Liver (tissue), 3 donors: Measurements from ENCODE around the gene PCDH15.

ENCODE experiments used
- CTCF ChIP-seq: fragments of 150-350 bp; IDR thresholded peaks from 2 replicates; pipeline ENCODE4 v1.5.1; 2017; ENCODE audit warnings: improper control_type of control experiment, low read depth, low read length; ENCODE audit not compliant: missing input control
- EGR1 ChIP-seq, 2 donors: IDR thresholded peaks; 2 replicates each; pipeline ENCODE4 v1.6.1; 2016 to 2018; ENCODE audit warnings: antibody characterized with exemption in 2 of 2, low read depth in 2 of 2
- FOXA2 ChIP-seq: IDR thresholded peaks from 2 replicates; pipeline ENCODE4 v1.6.1; 2016; ENCODE audit warnings: antibody characterized with exemption
- GABPA ChIP-seq, 2 donors: IDR thresholded peaks in 1 of 2; conservative IDR thresholded peaks in 1 of 2; 2 replicates each; pipeline ENCODE4 v1.6.1; 2016; ENCODE audit warnings: antibody characterized with exemption in 2 of 2, mild to moderate bottlenecking in 1 of 2, moderate library complexity in 1 of 2
- HNF4A ChIP-seq, 2 donors: conservative IDR thresholded peaks; 2 replicates each; pipeline ENCODE4 v1.6.1; 2016; ENCODE audit warnings: antibody characterized with exemption in 2 of 2, mild to moderate bottlenecking in 2 of 2
- RAD21 ChIP-seq, 2 donors: IDR thresholded peaks; 2 replicates each; pipeline ENCODE4 v1.6.1; 2016; ENCODE audit warnings: antibody characterized with exemption in 2 of 2, mild to moderate bottlenecking in 2 of 2
- RXRA ChIP-seq, 2 donors: IDR thresholded peaks; 2 replicates each; pipeline ENCODE4 v1.6.1; 2017 to 2018; ENCODE audit warnings: antibody characterized with exemption in 2 of 2, mild to moderate bottlenecking in 1 of 2
- YY1 ChIP-seq: IDR thresholded peaks from 2 replicates; pipeline ENCODE4 v1.6.1; 2016; ENCODE audit warnings: antibody characterized with exemption, mild to moderate bottlenecking
- TF ChIP-seq, protein P1 (sequence below): IDR thresholded peaks from 2 replicates; pipeline ENCODE4 v1.6.1; 2016; ENCODE audit warnings: antibody characterized with exemption, mild to moderate bottlenecking
- TF ChIP-seq, protein P2 (sequence below): IDR thresholded peaks from 2 replicates; pipeline ENCODE4 v1.6.1; 2016; ENCODE audit warnings: antibody characterized with exemption
- TF ChIP-seq, protein P3 (sequence below): IDR thresholded peaks from 2 replicates; pipeline ENCODE4 v1.6.1; 2016; ENCODE audit warnings: antibody characterized with exemption
- donor health status: healthy.
- donor health status: healthy.

GRCh38 chr10:54469587-54470323 lies 331.3 kb downstream of the PCDH15 start:
- TF ChIP-seq, protein P1, sequence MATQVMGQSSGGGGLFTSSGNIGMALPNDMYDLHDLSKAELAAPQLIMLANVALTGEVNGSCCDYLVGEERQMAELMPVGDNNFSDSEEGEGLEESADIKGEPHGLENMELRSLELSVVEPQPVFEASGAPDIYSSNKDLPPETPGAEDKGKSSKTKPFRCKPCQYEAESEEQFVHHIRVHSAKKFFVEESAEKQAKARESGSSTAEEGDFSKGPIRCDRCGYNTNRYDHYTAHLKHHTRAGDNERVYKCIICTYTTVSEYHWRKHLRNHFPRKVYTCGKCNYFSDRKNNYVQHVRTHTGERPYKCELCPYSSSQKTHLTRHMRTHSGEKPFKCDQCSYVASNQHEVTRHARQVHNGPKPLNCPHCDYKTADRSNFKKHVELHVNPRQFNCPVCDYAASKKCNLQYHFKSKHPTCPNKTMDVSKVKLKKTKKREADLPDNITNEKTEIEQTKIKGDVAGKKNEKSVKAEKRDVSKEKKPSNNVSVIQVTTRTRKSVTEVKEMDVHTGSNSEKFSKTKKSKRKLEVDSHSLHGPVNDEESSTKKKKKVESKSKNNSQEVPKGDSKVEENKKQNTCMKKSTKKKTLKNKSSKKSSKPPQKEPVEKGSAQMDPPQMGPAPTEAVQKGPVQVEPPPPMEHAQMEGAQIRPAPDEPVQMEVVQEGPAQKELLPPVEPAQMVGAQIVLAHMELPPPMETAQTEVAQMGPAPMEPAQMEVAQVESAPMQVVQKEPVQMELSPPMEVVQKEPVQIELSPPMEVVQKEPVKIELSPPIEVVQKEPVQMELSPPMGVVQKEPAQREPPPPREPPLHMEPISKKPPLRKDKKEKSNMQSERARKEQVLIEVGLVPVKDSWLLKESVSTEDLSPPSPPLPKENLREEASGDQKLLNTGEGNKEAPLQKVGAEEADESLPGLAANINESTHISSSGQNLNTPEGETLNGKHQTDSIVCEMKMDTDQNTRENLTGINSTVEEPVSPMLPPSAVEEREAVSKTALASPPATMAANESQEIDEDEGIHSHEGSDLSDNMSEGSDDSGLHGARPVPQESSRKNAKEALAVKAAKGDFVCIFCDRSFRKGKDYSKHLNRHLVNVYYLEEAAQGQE = no peak
- TF ChIP-seq RAD21 (IDR thresholded peaks at IDR 0.05) (no peak), CTCF (no peak), HNF4A (conservative IDR thresholded peaks at IDR 0.05) (no peak), RXRA (IDR thresholded peaks at IDR 0.05) (no peak), FOXA2 (no peak), GABPA (IDR thresholded peaks at IDR 0.05 in 1 of 2, conservative IDR thresholded peaks at IDR 0.05 in 1 of 2) (no peak), EGR1 (IDR thresholded peaks at IDR 0.05; ENCODE audit: low read depth in 2 of 2) (no peak), YY1 (no peak)
- TF ChIP-seq, protein P2, sequence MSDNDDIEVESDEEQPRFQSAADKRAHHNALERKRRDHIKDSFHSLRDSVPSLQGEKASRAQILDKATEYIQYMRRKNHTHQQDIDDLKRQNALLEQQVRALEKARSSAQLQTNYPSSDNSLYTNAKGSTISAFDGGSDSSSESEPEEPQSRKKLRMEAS = no peak
- TF ChIP-seq, protein P3, sequence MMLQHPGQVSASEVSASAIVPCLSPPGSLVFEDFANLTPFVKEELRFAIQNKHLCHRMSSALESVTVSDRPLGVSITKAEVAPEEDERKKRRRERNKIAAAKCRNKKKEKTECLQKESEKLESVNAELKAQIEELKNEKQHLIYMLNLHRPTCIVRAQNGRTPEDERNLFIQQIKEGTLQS = no peak
